ENCODE data around the gene ZDHHC21.
"Not testable (repeated sequence)": the region's sequence is repeated elsewhere in the genome, so short reads cannot be mapped to it uniquely, and the experiment has no call there.

The ZDHHC21 gene

DNA sequence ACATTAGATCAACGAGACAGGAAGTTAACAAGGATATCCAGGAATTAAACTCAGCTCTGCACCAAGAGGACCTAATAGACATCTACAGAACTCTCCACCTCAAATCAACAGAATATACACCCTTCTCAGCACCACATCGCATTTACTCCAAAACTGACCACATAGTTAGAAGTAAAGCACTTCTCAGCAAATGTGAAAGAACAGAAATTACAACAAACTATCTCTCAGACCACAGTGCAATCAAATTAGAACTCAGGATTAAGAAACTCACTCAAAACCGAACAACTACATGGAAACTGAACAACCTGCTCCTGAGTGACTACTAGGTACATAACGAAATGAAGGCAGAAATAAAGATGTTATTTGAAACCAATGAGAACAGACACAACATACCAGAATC is 10.6 kb downstream of the ZDHHC21 start:
- not testable (repeated sequence) for DNase-seq (ENCODE audit: low read depth in 2 of 2)

DNA sequence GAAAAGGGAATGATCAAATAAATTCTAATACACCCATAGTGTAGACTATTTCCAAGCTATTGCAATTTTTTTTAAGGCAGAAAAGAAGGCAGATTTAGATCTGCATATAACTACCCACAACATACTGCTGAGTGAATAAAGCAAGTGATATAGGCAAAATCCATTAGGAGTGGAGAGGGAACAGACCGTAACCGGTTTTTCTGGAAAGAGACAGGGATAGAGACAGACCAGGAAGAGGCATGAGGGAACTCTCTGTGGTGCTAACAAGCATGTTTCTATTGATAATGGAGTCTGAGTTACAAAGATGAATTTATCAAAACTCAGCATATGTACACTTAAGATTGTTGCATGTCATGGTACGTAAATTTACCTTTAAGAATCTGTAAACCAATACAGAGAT is 14.5 kb downstream of the ZDHHC21 start:
- DNase-seq (ENCODE audit: low read depth in 2 of 2) = no peak

DNA sequence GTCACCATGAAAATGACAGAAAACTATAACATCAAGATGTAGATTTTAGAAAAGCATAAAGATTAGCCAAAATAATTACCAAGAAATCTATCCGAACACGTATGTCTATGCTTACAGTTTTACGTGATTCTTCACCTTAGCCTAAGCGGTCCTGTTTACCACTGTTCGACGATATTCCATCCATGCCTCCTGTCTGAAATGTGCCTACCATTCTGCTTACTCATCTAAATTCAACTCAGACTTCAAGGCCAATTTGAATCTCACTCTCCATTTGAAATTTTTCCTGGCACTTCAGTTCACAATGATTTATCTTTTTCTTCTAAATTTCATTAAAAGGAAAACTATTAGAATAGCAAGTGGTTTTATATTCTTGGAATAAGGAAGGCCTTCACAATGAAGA is 15.4 kb downstream of the ZDHHC21 start:
- DNase-seq (ENCODE audit: low read depth in 2 of 2) = no peak

DNA sequence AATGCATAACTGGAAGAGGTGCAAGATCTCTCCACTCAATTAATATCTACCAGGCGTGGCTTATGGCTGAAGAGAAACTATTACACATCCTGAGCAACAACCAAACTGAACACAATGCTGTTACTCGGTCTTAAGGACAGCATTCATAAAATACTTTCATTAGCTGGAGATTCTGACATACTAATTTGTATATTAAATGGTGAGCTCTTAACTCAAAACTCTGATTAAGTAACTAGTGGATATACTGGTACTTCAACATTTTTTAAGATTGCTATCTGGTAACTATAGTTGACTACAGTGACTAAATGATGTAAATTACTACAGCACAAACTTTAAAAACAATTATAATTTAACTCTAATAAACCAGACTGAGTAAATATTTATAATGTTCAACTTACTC is 15.8 kb downstream of the ZDHHC21 start:
- no peak for DNase-seq (ENCODE audit: low read depth in 2 of 2)

DNA sequence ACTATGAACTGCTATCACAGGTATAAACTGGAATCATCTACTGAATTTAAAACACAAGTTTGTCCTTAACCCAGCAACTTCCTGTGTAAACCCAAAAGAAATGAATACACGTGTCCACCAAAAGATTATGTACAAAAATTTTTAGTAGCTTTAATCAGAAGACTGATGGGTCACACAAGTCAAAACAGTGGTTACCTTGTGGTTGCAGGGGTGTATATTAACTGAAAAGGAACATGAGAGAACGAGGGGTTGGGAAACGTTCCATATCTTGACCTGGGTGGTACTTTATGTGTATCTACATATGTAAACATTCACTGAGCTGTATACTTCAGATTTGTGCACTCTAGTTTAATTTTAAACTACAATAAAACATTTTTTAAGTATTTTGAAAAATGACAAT is 18.6 kb downstream of the ZDHHC21 start:
- DNase-seq (ENCODE audit: low read depth in 2 of 2) = no peak

DNA sequence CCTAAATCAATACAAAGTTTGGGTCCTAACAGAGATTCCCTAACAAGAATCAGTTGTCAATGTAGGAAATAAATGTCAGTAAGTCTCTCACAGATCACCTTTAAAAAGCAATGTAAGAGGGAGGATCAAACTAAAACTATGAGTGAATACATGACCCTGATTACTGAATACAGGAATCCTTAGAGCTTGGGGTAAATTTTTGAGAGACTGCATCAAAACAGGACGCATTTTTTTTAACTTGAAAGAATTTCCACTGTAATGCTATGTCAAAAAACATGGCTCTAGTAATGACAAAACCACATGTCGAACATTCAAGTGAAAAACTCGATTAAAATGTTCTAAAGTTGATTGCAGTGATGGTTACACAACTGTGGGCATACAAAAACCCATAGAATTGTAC is 21.9 kb downstream of the ZDHHC21 start:
- DNase-seq (ENCODE audit: low read depth in 2 of 2) = no peak

DNA sequence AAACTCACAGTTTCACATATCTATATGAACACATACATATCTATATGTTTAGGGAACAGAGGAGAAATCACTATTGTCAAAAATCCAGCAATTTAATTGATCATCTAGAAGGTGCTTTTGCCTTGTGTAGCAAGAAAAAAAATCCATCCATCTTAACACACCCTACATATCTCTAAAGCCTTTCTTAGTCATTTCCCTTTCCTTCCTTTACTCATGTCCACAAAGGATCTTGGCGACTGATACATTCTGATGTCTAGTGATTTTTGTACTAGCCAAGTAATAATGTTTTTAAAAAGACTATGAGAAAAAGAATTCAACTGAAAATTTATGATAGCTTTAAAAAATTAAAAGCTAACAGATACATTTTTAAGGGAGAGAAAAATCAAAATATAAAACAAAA is 22.5 kb downstream of the ZDHHC21 start:
- DNase-seq (ENCODE audit: low read depth in 2 of 2) = no peak

DNA sequence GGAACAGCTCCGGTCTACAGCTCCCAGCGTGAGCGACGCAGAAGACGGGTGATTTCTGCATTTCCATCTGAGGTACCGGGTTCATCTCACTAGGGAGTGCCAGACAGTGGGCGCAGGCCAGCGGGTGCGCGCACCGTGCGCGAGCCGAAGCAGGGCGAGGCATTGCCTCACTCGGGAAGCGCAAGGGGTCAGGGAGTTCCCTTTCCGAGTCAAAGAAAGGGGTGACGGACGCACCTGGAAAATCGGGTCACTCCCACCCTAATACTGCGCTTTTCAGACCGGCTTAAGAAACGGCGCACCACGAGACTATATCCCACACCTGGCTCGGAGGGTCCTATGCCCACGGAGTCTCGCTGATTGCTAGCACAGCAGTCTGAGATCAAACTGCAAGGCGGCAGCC is 29.2 kb downstream of the ZDHHC21 start:
- not testable (repeated sequence) for DNase-seq (ENCODE audit: low read depth in 2 of 2)

DNA sequence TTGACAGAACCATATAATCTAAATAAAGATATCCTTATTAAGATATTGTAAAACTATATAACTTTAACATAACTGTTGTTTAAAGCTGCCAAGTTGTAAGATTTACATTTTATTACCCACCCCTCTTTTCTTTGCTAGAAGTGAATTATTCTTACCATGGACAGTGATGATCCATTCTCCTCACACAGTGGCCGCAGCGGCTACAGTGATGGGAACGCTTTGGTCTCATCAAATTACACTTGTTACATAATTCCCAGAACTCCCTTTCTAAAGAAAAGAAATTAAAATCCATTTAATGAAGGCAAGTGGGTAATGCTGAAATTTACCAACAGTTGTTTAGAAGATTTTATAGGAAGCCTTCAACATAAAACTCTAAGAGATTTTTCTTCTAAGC is 31.2 kb downstream of the ZDHHC21 start:
- DNase-seq (ENCODE audit: low read depth in 2 of 2) = no peak

DNA sequence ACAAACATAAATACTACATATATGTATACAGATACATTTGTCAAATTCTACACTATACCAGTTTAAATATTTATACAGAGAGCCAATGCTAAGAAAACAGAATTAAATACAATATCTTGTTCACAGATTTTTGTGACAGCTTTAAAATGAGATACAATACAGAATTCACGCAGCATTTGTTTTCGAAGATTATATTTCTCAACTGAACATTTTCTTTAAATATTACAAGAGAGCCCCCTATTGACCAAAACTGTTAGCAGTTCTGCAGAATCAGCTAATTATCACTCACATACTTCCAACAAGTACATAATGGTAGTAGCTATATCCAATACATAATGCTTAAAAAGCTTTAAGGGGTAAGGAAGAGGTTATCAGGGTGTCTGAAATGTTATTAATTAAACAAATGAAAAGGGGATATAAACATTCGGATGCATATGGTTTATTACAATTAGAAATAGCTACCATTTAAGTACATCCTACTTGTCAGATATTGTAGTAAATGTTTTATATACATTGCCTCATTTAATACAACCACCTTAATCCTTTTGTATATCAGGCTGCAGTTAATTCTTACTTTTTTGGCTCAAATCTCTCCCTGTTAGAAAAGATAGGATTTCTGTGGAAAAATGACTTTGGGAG is 31.7 kb downstream of the ZDHHC21 start:
- no peak for DNase-seq (ENCODE audit: low read depth in 2 of 2)

DNA sequence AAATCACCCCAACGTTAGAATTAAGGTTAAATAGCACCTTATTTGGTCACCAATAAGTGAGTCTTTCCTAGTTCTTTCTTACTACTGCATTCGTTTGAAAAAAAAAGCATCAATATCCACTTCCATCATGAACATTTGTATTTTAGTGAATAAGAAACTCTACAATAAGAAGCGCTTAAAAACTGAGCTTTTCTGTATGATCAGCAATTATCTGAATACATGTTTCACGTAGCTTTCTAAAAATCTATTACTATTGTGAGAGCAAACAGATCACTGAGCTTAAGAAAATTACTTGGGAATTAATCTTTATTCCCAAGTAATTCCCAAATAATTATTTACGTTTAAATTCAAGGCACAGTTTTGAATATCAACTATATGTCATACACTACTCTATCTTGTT is 32.5 kb downstream of the ZDHHC21 start:
- DNase-seq (ENCODE audit: low read depth in 2 of 2) = no peak

DNA sequence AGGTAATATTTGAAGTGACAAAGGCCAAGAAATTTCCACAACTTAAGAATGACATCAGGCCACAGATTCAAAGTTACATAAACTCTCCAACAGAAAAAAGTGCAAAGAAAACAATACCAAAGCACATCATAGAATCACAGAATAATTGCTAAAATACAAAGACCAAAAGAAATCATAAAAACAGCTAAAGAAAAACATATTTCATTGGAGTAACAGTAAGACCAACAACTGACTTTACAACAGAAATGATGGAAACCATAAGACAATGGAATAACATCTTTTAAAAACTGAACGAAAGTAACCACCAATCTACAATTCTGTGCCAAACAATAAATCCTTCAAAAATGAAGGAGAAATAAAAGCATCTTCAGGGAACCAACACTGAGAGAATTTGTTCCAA is 38.3 kb downstream of the ZDHHC21 start:
- no peak for DNase-seq (ENCODE audit: low read depth in 2 of 2)

DNA sequence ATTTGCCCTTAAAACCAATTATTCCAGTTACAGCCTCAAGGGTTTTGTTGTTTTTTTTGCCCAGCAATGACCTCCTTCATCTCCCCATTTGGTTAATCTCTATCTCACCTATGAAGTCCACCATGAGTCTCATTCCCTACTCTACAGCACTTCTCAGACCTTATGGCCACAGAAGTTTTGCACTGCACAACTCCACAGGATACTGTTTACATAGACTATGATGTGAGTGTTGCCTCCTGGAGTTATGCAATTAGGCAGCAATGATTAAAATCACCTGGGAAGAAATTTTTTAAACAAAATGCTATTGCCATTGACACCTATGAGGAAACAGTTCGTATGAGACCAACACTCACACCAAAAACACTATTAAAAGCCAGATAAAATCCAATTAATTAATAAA is 39.7 kb downstream of the ZDHHC21 start:
- no peak for DNase-seq (ENCODE audit: low read depth in 2 of 2)

DNA sequence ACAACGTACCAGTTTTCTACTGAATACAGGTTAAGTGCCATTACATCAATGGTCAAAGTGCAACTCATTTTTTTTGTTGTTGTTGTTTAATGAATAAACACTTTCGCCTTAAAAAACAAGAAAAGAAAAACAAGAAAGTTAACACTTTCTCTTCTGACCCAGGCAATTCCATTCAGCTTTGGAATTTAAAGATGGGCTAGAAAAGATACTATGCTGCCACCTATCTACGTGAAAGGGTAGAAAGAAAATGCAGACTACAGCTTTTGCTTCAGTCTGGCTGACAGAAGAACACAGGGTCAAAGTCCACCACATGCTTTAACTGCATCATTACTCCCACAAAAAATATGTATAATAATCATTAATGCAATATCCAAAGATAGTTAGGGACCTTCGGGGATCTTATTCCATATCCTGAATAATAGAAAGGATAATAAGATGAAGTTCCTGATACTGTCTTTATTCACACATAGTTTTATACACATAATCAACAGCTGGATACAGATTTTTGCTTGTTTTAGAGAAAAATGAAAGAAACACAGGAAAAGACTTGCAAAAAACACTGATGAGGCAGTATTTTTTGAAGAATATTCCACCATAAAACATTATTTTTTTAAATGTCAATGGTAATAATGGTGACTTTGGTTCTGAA is 40.4 kb downstream of the ZDHHC21 start:
- no peak for DNase-seq (ENCODE audit: low read depth in 2 of 2)

DNA sequence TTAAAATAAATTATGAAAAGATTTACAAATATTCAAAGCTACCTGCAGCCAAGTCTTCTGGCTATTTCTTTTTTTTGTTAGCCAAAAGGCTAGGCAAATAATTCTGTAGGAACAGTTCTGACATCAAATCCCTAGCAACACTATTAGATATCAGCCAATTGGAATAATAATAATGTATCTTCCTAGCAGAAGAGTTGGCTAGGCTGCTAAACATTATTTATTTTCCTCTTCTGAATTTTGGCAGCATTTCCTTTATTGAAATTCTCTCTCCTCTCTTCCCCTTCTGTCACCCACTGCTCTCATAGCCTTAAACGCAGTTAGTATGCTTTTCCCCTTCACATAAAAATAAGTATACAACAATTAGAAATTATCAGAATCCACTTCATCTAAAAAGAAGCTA is 42.6 kb downstream of the ZDHHC21 start:
- DNase-seq (ENCODE audit: low read depth in 2 of 2) = no peak

DNA sequence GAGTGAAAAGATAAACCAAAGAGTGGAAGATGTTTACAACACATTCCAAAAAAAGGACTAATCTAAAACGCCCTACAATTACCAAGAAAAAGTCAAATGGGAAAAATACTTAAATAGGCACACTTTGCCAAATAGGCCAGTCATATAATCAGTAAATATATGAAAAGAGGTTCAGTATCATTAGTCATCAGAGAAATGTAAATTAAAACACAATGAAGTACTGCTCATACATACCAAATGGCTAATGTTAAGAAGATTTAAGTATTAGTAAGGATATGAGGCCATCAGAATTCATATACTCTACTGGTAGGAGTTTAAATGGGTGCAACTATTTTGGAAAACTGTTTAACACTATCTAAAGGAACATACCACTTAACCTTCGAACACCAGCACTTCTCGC is 47.6 kb downstream of the ZDHHC21 start:
- no peak for DNase-seq (ENCODE audit: low read depth in 2 of 2)

DNA sequence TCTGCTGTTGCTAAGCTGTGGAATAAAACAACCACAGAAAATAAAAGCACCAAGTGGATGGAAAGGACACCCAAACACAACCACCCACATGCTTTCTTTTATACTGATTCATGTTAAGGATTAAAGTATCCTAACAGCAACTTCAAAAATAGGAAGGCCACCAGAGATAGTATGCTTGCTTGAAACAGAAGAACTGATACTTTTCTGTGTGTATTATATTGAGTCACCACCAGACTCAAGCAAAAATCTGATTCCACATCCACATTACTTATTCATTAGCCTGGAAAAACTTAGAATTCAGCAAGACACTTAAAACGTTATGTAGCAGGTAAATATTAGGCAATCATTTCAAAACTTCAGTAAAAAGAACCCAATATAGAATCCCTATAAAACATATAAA is 52.3 kb downstream of the ZDHHC21 start:
- no peak for DNase-seq (ENCODE audit: low read depth in 2 of 2)

DNA sequence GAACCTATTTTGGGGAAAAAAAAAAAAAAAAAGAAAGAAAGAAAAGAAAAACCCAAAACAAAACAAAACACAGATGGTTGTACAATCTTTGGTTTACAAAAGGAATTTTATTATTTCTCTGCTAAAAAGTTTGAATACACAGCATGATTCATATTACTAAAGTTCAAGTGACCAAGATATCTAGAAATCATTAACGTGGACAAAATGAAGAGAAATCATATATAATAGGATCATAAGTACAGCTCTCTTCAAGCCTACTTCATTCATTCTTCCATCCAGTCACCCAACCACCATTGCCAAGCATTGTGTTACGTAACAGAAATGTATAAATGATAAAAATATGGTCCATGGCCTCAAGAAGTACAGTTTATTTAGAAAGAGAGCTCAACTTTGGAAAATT is 52.9 kb downstream of the ZDHHC21 start:
- no peak for DNase-seq (ENCODE audit: low read depth in 2 of 2)

DNA sequence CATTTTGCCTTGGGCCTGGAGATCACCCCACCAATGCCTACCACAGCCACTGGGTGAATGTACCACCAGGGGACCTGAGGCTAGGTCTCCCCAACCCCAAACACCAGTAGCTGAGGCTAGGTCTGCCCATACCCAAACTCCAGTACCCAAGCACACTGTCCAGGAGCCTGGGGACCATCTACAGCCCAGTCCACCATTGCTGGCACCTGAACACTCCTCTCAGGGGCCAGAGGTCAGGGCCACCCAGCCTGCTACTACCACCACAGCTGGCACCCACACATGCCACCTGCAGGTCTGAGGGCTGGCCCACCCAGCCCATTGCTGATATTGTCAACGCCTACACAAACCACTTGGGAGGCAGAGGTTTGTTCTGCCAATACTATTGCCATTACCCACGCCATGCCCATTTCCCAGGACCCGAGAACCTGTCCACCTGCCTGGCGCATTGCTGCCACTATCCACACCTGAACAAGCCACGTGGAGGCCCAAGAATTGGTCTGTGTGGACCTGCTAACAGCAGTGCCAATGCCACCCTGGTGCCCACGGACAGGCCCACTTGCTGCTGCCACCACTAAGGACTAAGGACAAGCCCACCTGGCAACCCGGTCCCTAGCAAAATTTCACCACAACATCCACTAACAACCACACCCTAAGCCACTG is 59.2 kb downstream of the ZDHHC21 start:
- DNase-seq (ENCODE audit: low read depth in 2 of 2) = no peak

DNA sequence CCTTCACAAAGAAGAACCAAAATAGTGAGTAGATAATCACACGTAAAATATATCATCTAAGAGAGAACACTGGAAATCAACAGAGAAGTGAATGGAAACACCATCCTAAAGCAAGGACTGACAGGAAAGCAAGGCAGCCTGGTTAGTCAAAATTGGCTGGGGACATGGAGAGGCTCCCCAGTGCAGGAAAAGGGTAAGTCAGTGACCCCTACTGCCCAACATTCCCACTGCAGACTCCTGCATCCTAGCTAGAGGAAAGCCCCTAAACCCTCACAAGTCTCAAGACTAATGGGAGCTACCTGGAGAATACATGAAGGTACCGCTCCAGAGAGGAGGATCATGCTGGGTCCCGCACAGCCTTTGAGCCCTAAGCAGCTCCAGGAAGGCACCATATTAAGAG is 60.1 kb downstream of the ZDHHC21 start:
- no peak for DNase-seq (ENCODE audit: low read depth in 2 of 2)

DNA sequence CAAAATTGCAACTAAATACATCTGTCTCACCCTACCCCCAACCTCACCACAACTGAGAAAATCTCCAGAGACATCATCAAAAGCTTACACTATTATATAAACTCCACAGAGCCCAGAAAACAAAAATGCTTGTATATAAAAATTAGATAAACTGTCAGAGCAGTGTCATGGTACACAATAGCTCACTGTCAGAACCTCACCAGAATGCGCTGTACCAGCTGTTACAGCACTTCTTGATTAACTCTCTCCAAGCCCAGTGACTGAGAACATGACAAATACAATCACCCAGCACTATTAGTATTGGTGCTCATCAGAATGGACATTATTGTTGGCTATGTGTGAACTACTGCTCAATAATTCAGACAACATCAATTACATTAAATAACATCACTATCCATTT is 65.7 kb downstream of the ZDHHC21 start:
- DNase-seq (ENCODE audit: low read depth in 2 of 2) = no peak

DNA sequence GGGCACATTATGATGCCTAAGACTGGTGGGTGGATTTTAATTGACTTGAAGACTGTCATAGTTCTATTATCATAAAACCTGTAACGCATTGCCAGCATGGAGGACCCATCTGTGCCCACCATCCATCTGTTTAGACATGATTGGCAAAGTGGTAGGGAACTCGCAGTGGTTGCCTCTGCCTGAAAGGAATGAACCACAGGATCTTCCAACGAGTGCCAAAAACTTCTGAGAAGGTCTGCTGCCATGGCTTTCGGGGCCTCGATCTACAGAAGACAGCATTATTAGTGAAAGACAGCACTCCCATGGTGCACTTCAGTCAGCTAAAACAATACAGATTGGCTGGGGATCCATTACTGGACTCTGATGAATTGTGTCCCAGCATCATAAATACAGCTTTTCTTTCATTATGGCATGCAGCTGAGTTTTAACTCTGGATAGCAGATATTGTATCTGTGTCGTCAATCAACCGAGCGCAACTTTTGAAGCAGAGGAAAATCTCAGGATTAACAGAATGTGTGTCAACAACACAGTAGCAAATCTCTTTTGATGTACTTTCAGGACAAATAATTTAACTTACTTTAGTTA is 74.3 kb downstream of the ZDHHC21 start:
- no peak for DNase-seq (ENCODE audit: low read depth in 2 of 2)
